ENCODE results near the gene TMF1.

TMF1 gene

DNA sequence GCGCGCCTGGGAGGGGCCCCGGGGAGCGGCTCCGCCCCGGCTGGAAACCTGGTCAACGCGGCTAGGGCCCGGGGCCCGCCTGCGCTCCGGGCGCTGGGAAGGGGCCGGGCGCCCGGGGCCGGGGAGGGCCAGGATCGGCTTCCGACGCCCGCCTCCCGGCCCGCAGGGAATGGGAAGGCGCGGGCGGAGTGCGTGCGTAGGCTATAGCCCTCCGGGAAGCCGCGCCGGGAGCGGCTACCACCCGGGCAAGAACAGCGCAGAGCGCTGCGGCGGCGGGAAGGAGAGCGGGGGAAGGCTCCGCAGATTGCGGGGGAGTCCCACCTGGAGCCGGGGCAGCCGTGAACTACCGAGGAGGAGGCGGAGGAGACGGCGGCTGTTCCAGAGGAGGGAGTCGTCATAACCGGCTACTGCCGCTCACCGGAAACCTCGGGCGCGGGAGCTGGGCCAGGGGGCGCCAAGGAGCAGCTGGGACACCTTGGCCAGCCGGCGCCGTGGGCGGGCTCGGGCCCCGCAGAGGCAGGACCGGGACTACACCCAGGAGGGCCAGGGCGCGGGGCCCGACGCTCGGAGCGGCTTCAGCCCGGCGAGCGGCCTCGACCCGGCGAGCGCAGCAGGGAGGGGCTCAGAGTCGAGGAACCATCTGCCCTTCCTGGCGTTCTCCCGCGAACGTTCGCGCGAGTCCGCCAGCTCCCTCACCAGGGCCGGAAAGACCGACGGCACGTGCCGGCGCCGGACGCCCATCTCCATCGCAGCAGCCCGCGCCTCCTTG lies 38.7 kb downstream of the TMF1 start, which contains the start of gene EOGT:
Gene EOGT (minus strand): TSS at position 432 of the 769 bp plus-strand sequence. CDS start 3,838 bp downstream, outside the sequence.
- DNase-seq: peak; percentile 80 to 95 (median 88)

GRCh38 chr3:69012800-69013252 lies 39.3 kb downstream of the TMF1 start:
- peak in 2 of 4 experiments; percentile 59 to 67 for DNase-seq

GRCh38 chr3:69012100-69012799 lies 39.9 kb downstream of the TMF1 start:
- DNase-seq: no peak

DNA sequence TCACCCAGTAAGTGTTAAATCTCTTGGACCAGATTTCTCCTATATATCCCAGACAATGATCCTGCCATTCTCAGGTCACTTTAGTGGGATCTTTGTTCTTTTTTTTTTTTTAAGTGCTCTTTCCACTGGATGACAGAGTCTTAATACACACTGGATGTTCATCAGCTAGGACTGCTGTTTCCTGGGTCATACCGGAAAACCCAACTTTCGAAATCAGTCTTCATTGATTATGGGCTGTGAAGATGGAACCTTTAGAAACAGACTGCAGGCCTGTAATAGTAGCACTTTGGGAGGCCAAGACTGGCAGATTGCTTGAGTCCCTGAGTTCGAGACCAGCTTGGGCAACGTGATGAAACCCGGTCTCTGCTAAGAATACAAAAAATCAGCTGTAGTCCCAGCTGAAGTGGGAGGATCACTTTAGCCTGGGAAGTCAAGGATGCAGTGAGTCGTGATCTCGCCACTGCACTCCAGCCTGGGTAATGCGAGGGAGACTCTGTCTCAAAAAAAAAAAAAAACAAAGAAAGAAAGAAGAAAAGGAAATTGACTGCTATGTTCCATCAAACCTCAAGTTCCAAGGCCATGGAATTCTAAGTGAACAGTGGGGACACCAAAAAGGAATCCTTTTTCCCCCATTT lies 40.9 kb downstream of the TMF1 start:
- no peak for DNase-seq

DNA sequence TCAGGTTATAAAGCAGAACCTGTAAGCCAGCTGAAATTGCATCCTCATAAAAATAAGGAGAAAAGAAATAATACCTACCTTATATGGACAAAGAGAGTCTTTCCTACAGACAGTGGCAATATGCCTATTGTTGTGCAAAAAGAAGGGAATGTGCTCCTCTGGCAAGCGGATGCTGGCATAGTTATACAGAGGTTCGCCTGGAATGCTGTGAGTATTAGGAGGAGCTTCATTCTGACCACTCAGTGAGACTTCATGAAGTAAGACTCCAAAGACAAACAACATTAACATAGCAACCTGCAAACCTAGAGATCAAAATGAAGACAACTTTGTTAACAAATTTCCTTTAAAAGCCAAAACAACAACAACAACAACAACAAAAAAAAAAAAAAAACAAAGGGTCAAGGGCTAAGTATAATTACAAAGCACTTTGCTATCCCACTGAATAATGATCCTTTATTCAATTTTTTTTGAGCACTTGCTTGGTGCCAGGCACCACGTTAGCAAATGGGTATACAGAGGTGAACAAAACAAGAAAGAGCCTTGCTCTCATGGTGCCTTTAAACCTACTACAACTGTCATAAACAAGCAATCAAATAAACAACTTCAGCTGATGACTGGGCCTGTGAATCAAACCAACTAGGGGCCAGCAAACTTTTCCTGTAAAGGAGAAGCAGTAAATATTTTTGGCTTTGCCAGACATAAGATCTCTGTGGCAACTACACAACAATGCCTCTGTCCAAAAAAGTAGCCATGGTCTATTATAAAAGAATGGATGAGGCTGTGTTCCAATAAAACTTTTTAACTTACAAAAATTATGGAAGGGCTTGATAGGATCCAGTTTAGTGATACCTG lies 42.3 kb downstream of the TMF1 start:
- no peak for DNase-seq

- DNase-seq: no peak
Observed at GRCh38 chr3:69008980-69009379, 43.2 kb downstream of the TMF1 start.

- DNase-seq: no peak
Observed at GRCh38 chr3:69005791-69006482, 46.2 kb downstream of the TMF1 start.

GRCh38 chr3:69005071-69005790 lies 46.9 kb downstream of the TMF1 start:
- DNase-seq: no peak

DNA sequence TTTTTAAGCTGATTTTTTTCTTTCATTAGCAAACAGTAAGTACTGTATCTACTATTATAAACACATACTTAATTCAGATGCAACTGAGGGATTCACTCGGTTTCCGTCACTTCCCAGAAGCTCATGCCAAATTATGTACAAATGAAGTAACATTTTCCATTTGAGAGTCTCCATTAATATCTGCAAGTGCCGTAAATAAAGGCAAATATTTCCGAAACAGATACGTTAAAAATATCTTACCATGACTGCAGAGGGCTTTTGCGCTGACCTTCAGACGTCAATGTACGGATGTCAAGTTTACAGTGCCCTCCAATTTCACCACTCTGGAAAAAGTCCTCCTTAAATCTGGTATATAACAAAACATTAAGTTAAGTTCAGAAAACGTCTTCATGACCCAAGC lies 48.0 kb downstream of the TMF1 start:
- no peak for DNase-seq

DNA sequence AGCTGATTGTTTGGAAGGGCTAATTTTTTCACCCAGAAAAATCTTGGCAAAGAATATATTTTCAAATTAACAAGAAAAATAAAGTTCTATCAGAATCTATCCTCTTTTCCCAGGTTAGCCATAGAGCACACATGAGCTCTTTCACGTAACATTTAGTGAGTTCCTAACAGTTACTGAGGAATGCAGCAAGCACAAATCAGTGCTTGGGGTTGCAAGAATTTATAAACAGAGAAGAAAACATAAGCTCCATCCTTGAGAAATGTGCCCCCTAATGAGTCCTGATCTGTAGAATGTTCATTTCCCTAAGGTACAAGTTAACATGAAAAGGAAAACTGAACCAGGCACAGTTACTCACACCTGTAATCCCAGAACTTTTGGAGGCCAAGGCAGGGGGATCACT lies 52.5 kb downstream of the TMF1 start:
- no peak for DNase-seq

- no peak for DNase-seq
Observed at GRCh38 chr3:68999158-68999557, 53.0 kb downstream of the TMF1 start.

DNA sequence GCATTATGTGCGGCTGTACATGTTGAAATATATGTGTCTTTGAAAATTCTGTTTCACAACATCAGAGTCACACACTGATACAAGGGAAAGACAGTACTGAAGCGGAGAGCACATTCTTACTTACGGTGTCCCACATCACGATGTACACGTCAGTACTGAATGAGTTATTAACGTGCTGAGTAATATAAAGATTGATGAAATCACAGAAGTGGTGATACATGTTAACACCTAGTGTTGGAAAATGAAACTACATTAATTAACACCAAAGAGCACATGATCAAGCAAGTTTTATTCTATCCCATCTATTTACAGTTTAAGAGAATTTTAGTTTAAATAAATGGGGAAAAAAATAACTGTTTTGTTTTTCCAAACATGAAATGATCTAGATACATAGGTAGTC lies 54.2 kb downstream of the TMF1 start:
- no peak for DNase-seq

GRCh38 chr3:68996356-68996995 lies 55.7 kb downstream of the TMF1 start:
- peak; percentile 63 to 82 (median 76) for DNase-seq

GRCh38 chr3:68988740-68989139 lies 63.4 kb downstream of the TMF1 start:
- no peak for DNase-seq

- DNase-seq: no peak
Observed at GRCh38 chr3:68987322-68987721, 64.8 kb downstream of the TMF1 start.

DNA sequence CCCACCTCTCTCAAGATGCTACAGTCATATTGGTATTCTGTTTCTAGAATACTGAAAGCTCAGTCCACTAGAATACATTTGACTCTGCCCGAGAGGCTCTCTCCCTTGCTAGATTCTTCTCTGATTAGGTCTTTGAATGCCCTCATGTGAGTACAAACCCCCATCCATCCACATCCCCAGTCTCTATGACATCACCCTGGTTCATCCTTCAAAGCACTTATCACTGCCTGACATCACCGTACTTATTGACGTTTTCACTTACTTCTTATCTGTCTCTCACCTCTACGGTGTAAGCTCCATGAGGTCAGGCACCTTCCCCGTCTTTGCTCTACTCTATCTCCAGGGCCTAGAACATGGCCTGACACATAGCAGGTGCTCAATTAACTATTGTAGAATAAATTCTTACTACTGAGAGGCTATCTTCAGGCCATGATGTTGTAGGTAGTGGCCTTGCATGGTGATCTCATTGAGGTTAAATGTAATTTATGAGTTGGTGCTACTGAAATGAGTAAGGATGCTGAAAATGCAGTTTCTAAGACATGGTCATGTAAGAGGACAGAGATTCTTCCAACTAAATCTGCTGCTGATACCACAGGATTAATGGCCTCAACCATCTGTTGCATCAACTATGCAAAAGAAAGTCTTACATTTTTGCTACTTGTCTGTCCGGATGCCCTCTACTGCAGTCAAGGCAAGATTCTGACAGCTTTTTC lies 65.5 kb downstream of the TMF1 start:
- DNase-seq: no peak

DNA sequence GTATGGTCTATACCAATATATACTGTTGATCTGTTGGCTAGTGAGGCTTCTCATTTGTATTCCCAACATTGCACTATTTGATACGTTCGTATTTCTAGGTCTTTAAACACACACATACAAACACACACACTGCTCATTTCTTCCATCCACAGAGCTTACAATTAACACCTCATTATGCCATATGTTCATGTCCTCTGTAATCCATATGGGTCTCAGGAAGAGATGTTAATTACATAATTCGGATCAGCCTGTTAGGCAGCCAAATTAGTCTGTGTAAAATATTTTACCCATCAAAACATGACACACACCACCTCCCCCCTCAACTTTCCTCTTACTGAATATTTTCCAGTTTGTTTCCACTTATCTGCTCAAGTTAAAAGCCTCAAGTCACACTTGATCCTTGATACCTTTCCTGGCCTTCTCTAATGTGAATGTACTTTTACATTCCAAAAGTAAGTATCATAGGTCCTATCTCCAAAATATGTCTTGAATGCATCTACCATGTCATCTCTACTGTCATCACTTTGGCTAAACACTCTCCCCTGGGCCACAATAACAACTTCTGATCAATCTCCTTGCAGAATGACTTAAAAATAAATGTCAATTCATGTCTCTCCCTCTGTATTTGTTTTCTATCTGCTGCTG lies 66.9 kb downstream of the TMF1 start:
- DNase-seq: no peak

DNA sequence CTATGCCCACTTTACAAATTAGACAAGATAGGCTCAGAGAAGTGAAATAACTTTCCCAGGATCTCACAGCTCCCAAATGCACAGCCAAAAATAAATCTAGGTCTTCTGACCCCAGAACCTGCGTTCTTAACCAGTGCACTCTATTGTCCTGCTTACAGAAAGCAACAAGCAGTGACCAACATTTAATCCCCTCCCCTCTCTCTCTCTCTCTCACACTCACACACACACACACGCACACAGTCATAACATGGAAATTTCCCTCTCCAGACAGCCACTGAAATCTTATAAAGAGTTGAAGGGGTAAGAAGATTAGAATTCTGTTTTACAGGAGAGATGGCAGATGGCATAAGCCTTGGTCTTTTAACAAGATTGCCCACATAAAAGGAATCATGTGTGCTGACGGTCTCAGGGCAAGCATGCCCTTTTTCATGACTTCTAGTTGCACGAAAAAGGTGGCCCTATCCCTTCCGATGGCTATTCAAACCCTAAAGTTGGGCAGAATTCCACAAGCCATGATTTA lies 68.1 kb downstream of the TMF1 start:
- no peak for DNase-seq

DNA sequence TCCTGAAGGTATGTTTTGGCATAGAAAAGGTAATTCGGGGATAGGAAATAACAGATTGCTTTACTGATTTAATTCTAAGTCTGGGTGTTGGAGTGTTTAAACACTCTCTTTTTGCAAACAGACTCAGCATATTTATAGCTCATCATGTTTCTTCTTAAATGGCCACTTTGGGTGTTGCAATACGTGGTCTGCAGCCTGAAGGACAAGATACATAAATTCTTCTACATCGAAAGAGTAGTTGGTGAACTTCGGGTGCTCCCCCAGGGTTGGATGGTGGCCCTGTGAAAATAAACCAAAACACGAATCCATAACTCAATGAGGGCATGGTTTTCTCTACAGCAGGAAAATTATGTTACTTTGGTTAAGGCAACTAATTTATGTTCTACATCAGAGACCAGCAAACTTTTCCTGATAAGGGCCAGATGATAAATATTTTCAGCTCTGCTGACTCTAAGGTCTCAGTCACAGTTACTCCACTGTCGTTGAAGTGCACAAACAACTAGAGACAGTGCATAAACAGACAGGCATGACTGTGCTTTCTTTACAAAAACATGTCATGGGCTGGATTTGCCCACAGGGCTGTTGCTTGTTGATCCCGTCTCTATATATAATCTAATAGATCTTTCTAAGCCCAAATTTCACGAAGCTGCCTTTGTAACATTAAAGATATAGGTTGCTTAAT lies 74.5 kb downstream of the TMF1 start:
- no peak for DNase-seq

Data from suppressor macrophage (primary cell).